Esophagus muscularis mucosa (tissue), 3 donors: ENCODE measurements around the gene CDH4.

ENCODE experiments used
- POLR2A ChIP-seq: fragments of 450-650 bp; IDR thresholded peaks from one replicate; pipeline ENCODE4 v1.6.1; 2017; ENCODE audit warnings: antibody characterized with exemption, moderate library complexity, mild to moderate bottlenecking, low read depth
- POLR2AphosphoS5 ChIP-seq, 2 donors: sonication (generic); formaldehyde crosslinking; IDR thresholded peaks; one replicate each; pipeline ENCODE4 v1.6.1; 2017; ENCODE audit warnings: antibody characterized with exemption in 2 of 2
- TF ChIP-seq, protein P1 (sequence below), 3 experiments: fragments of 200-600 bp in 2 of 3; fragments of 450-650 bp in 1 of 3; sonication (generic) in 2 of 3; IDR thresholded peaks; one replicate each; pipeline ENCODE4 v1.5.1; 2017 to 2019; ENCODE audit warnings: antibody characterized with exemption in 3 of 3, mild to moderate bottlenecking in 2 of 3, moderate library complexity in 1 of 3

- no peak for TF ChIP-seq POLR2A
- TF ChIP-seq, protein P1, sequence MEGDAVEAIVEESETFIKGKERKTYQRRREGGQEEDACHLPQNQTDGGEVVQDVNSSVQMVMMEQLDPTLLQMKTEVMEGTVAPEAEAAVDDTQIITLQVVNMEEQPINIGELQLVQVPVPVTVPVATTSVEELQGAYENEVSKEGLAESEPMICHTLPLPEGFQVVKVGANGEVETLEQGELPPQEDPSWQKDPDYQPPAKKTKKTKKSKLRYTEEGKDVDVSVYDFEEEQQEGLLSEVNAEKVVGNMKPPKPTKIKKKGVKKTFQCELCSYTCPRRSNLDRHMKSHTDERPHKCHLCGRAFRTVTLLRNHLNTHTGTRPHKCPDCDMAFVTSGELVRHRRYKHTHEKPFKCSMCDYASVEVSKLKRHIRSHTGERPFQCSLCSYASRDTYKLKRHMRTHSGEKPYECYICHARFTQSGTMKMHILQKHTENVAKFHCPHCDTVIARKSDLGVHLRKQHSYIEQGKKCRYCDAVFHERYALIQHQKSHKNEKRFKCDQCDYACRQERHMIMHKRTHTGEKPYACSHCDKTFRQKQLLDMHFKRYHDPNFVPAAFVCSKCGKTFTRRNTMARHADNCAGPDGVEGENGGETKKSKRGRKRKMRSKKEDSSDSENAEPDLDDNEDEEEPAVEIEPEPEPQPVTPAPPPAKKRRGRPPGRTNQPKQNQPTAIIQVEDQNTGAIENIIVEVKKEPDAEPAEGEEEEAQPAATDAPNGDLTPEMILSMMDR (IDR thresholded peaks at IDR 0.05): no peak
- no peak for TF ChIP-seq POLR2AphosphoS5 (IDR thresholded peaks at IDR 0.05)
These were observed 502.2 kb downstream of the CDH4 start for GRCh38 chr20:61753987-61754956.
